ENCODE measurements around the gene OR1M1. TPM values are rescaled to one million over a fixed set of nuclear protein-coding genes. Genes with fewer than 3 reads are reported as not detected.

Gene OR1M1
- total RNA-seq, 2 experiments from 2014 or later = not detected

DNA sequence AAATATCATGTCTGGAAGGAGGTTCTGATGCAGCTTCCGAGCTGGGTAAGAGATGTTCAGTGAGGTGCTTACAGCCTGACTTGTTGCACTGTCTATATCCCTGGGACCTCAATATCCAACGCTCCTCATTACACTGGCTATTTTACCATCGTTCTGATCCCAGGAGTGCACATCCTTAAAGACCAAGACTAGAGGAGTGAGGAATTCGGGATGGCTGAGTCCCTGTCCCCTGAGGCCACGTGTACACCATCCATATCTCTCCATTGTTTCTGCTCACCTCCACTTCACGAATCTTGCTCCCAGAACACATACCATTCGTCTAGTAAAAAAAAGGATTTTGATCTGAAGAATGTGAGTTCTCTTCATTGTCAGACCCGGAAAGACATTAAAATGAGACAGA lies 20.5 kb downstream of the OR1M1 start, which contains the start of gene OR7G2:
Gene OR7G2 (minus strand): TSS at position 101 of the 400 bp plus-strand sequence. CDS start 4,232 bp downstream, outside the sequence.
- CTCF ChIA-PET = no interaction called here
- no peaks in the 10 kb centered on the region for H3K9me3 Mint-ChIP-seq
- H3K4me1 Mint-ChIP-seq (ENCODE audit: low read depth) = no peaks in the 10 kb centered on the region
- no peak within 1 kb of the TSS for H3K4me3 Mint-ChIP-seq
- H3K27me3 Mint-ChIP-seq (ENCODE audit: low read depth) = peaks cover 17% of the 10 kb centered on the region
- no peaks in the 10 kb centered on the region for H3K36me3 Mint-ChIP-seq (ENCODE audit: low read depth)
- no peak within 1 kb of the TSS for H3K27ac Mint-ChIP-seq
- intact Hi-C loops (cut with micrococcal nuclease) = no loop called here
- DNase-seq = no peak

DNA sequence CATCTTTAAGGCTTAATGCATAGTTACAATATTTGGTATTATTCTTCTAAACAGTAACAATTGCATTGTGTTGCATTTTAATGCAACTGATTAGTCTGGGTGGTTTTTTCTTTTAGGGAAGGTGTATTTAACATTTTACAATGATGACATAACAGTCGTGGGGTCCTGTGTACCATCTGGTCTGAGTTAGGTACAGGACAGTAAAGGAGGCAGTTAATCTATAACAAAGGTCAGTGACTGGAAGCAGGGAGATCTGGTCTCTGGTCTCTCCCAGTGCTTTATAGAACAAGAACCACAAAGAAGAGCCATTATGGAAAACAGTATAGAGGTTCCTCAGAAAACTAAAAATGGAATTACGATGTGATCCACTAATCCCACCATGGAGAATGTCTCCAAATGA lies 23.1 kb downstream of the OR1M1 start:
- H3K27ac Mint-ChIP-seq = no peak overlapping the region
- no peaks in the 10 kb centered on the region for H3K4me1 Mint-ChIP-seq (ENCODE audit: low read depth)
- H3K36me3 Mint-ChIP-seq (ENCODE audit: low read depth) = no peaks in the 10 kb centered on the region
- no peak overlapping the region for H3K4me3 Mint-ChIP-seq
- intact Hi-C loops (cut with micrococcal nuclease) = no loop called here
- CTCF ChIA-PET = no interaction called here
- peaks cover 15% of the 10 kb centered on the region for H3K27me3 Mint-ChIP-seq (ENCODE audit: low read depth)
- no peaks in the 10 kb centered on the region for H3K9me3 Mint-ChIP-seq
- DNase-seq = no peak

GRCh38 chr19:9115307-9115813 lies 28.5 kb downstream of the OR1M1 start, which contains the start of gene OR7G1:
OR7G1 (minus strand) TSS chr19:9115763; CDS start chr19:9115763, 0 bp downstream.
- peaks cover 8% of the 10 kb centered on the region for H3K27me3 Mint-ChIP-seq (ENCODE audit: low read depth)
- H3K36me3 Mint-ChIP-seq (ENCODE audit: low read depth) = no peaks in the 10 kb centered on the region
- H3K4me3 Mint-ChIP-seq = no peak within 1 kb of the TSS
- intact Hi-C loops (cut with micrococcal nuclease) = no loop called here
- DNase-seq = no peak
- no peak within 1 kb of the TSS for H3K27ac Mint-ChIP-seq
- no peaks in the 10 kb centered on the region for H3K9me3 Mint-ChIP-seq
- CTCF ChIA-PET = no interaction called here
- no peaks in the 10 kb centered on the region for H3K4me1 Mint-ChIP-seq (ENCODE audit: low read depth)

GRCh38 chr19:9116547-9116946 lies 29.7 kb downstream of the OR1M1 start:
- CTCF ChIA-PET = no interaction called here
- H3K4me3 Mint-ChIP-seq = no peak overlapping the region
- no peaks in the 10 kb centered on the region for H3K36me3 Mint-ChIP-seq (ENCODE audit: low read depth)
- no peak for DNase-seq
- intact Hi-C loops (cut with micrococcal nuclease) = no loop called here
- peaks cover 11% of the 10 kb centered on the region for H3K27me3 Mint-ChIP-seq (ENCODE audit: low read depth)
- no peaks in the 10 kb centered on the region for H3K9me3 Mint-ChIP-seq
- H3K4me1 Mint-ChIP-seq (ENCODE audit: low read depth) = no peaks in the 10 kb centered on the region
- no peak overlapping the region for H3K27ac Mint-ChIP-seq

- no peaks in the 10 kb centered on the region for H3K9me3 Mint-ChIP-seq
- no peak within 1 kb of the TSS for H3K27ac Mint-ChIP-seq
- CTCF ChIA-PET = no interaction called here
- peaks cover 5% of the 10 kb centered on the region for H3K4me1 Mint-ChIP-seq (ENCODE audit: low read depth)
- H3K4me3 Mint-ChIP-seq = no peak within 1 kb of the TSS
- H3K27me3 Mint-ChIP-seq (ENCODE audit: low read depth) = peaks cover 19% of the 10 kb centered on the region
- H3K36me3 Mint-ChIP-seq (ENCODE audit: low read depth) = no peaks in the 10 kb centered on the region
- intact Hi-C loops (cut with micrococcal nuclease) = no loop called here
- DNase-seq = no peak
These were observed 40.1 kb downstream of the OR1M1 start, which contains the start of gene OR7G3 for GRCh38 chr19:9126900-9127405. OR7G3 (minus strand) TSS chr19:9126950; CDS start chr19:9126950, 0 bp downstream.

DNA sequence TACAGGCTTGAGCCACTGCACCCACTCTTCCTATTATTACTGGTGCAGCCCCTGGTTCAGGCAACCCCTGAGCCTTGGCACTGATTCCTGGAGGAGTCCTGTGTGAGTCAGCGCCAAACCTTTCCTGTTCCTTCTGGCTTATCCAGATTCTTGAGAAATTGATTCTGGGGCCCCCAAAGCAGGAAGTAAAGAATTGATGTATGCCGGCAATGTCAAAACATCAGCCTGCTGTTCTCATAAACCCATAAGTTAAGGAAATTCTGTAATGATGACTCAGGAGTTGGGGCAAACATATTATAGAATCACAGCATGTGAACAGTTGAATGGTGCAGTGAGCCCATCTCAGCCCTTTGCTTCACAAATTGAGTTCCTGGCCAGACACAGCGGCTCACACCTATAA lies 41.3 kb downstream of the OR1M1 start:
- intact Hi-C loops (cut with micrococcal nuclease) = no loop called here
- peaks cover 18% of the 10 kb centered on the region for H3K27me3 Mint-ChIP-seq (ENCODE audit: low read depth)
- peaks cover 5% of the 10 kb centered on the region for H3K4me1 Mint-ChIP-seq (ENCODE audit: low read depth)

DNA sequence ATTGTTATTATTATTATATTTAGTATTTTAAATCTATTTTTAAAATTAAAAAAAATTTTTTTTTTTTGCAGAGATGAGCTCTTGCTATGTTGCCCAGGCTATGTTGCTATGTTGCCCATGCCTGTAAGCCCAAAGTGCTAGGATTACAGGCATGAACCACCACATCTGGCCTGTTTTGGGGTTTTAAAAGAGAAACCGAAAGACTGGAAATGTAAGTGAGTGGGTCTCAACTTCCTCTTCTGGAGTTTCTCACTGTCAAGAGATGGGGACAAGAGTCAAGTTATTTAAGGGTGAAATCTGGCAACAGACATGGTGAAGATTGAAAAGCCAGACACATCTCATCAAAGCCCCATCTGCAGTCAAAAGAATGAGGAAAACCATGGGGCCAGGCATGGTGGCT lies 44.1 kb downstream of the OR1M1 start:
- no peak overlapping the region for H3K4me3 Mint-ChIP-seq
- no peaks in the 10 kb centered on the region for H3K36me3 Mint-ChIP-seq (ENCODE audit: low read depth)
- intact Hi-C loops (cut with micrococcal nuclease) = loop anchor here (10.0 kb wide), 1 partner anchor 784 kb away; no protein-coding TSS in a partner anchor
- no peak for DNase-seq
- H3K4me1 Mint-ChIP-seq (ENCODE audit: low read depth) = peaks cover 5% of the 10 kb centered on the region
- CTCF ChIA-PET = no interaction called here
- no peaks in the 10 kb centered on the region for H3K9me3 Mint-ChIP-seq
- no peak overlapping the region for H3K27ac Mint-ChIP-seq
- peaks cover 12% of the 10 kb centered on the region for H3K27me3 Mint-ChIP-seq (ENCODE audit: low read depth)

More for the DNA sequence above, 41.3 kb downstream of the OR1M1 start:
- Mint-ChIP-seq H3K27ac (no peak overlapping the region), H3K36me3 (ENCODE audit: low read depth) (no peaks in the 10 kb centered on the region), H3K9me3 (no peaks in the 10 kb centered on the region), H3K4me3 (no peak overlapping the region)
- CTCF ChIA-PET = no interaction called here
- DNase-seq = no peak

- H3K36me3 Mint-ChIP-seq (ENCODE audit: low read depth) = no peaks in the 10 kb centered on the region
- no peaks in the 10 kb centered on the region for H3K9me3 Mint-ChIP-seq
- no peak overlapping the region for H3K4me3 Mint-ChIP-seq
- CTCF ChIA-PET = no interaction called here
- H3K27me3 Mint-ChIP-seq (ENCODE audit: low read depth) = peaks cover 3% of the 10 kb centered on the region
- no peak overlapping the region for H3K27ac Mint-ChIP-seq
- DNase-seq = no peak
- H3K4me1 Mint-ChIP-seq (ENCODE audit: low read depth) = peaks cover 10% of the 10 kb centered on the region
- intact Hi-C loops (cut with micrococcal nuclease) = loop anchor here (10.0 kb wide), 1 partner anchor 782 kb away; no protein-coding TSS in a partner anchor
These were observed 45.6 kb downstream of the OR1M1 start for GRCh38 chr19:9132422-9132821.

GRCh38 chr19:9139609-9140158 lies 52.8 kb downstream of the OR1M1 start:
- H3K36me3 Mint-ChIP-seq (ENCODE audit: low read depth) = peaks cover 30% of the 10 kb centered on the region
- peak overlapping the region; percentile 98 for H3K4me3 Mint-ChIP-seq
- peaks cover 8% of the 10 kb centered on the region for H3K9me3 Mint-ChIP-seq
- no peak for DNase-seq
- CTCF ChIA-PET = no interaction called here
- intact Hi-C loops (cut with micrococcal nuclease) = loop anchor here (1.0 to 10.0 kb wide), 8 partner anchors 185 to 775 kb away; partner anchors contain the start of genes FBXL12, MBD3L1, ZNF121 and ZNF266
- H3K27ac Mint-ChIP-seq = peak overlapping the region; percentile 96
- H3K27me3 Mint-ChIP-seq (ENCODE audit: low read depth) = no peaks in the 10 kb centered on the region
- peaks cover 36% of the 10 kb centered on the region for H3K4me1 Mint-ChIP-seq (ENCODE audit: low read depth)

DNA sequence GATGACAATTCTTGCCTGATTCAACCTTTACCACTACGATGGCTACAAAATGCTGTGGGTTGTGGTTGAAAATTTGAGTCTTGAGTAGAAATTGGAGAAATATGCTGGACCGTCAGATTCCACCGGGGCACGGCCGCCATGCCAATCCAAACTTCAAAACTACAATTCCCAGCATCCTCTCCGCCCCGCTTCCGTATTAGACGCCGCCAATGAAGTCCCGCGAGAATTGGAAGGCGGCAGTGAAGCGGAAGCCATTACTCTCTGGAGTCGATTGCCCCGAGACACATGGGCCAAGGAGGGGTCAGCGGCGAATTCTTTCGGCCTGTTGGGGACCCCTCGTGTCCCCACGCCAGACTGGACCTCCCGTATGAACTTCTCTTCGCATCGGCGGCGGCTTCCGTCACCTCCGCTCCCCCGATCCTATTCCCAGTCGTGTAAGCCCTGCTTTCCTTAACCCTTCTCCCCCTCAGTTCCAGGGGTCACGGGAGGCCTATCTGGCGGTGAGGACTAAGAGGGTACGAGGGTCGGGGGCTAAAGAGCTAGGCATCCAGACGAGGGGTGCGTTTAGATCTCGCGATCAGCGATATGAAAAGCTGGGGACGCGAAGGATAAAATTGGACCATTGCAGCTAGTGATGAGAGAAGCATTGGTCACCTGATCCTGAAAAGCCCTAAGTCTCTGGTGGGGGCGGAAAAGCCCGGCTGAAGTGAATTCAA lies 53.5 kb downstream of the OR1M1 start, which contains the start of gene ZNF317:
Gene ZNF317 (plus strand): TSS at position 239 of the 716 bp plus-strand sequence. CDS start 15,620 bp downstream, outside the sequence.
- Mint-ChIP-seq H3K27ac (peak within 1 kb of the TSS; percentile 96), H3K4me1 (ENCODE audit: low read depth) (peaks cover 36% of the 10 kb centered on the region), H3K4me3 (peak within 1 kb of the TSS; percentile 98), H3K36me3 (ENCODE audit: low read depth) (peaks cover 36% of the 10 kb centered on the region), H3K9me3 (peaks cover 14% of the 10 kb centered on the region), H3K27me3 (ENCODE audit: low read depth) (no peaks in the 10 kb centered on the region)
- peak; percentile 95 for DNase-seq
- CTCF ChIA-PET = no interaction called here
- intact Hi-C loops (cut with micrococcal nuclease) = loop anchor here (1.0 to 5.0 kb wide), 7 partner anchors 184 to 679 kb away; partner anchors contain the start of genes FBXL12, MBD3L1, ZNF121 and ZNF266

DNA sequence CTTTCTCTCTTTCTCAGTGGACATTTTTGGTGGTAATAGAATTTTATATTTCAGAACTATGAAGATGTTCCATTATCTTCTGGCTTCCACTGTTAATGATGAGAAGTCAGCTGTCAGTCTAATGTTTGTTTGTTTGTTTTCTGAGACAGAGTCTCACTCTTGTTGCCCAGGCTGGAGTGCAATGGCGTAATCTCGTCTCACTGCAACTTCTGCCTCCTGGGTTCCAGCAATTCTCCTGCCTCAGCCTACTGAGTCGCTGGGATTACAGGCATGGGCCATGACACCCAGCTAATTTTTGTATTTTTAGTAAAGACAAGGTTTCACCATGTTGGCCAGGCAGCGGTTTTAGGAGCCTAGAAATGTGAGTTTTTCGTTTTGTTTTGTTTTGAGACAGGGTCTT lies 58.1 kb downstream of the OR1M1 start:
- CTCF ChIA-PET = no interaction called here
- Mint-ChIP-seq H3K27ac (no peak overlapping the region), H3K9me3 (peaks cover 32% of the 10 kb centered on the region), H3K27me3 (ENCODE audit: low read depth) (no peaks in the 10 kb centered on the region), H3K36me3 (ENCODE audit: low read depth) (peaks cover 75% of the 10 kb centered on the region), H3K4me1 (ENCODE audit: low read depth) (peaks cover 54% of the 10 kb centered on the region), H3K4me3 (no peak overlapping the region)
- intact Hi-C loops (cut with micrococcal nuclease) = loop anchor here (5.0 kb wide), 2 partner anchors 313 to 527 kb away; partner anchors contain the start of genes MBD3L1 and ZNF558
- no peak for DNase-seq

All from activated naive CD4-positive, alpha-beta T cell treated with anti-CD3 and anti-CD28 coated beads for 36 hours (primary cell).